GM18498 (cell line): Measurements from ENCODE around the gene ZNG1C.
"Not testable (repeated sequence)": the region's sequence is repeated elsewhere in the genome, so short reads cannot be mapped to it uniquely, and the experiment has no call there.

Experiments
- ATAC-seq: cut with Tn5 transposase; IDR thresholded peaks from one replicate; pipeline ENCODE4 v1.9.1; 2021; ENCODE audit warnings: mild to moderate bottlenecking, moderate library complexity; ENCODE audit not compliant: unreplicated experiment

ZNG1C gene

DNA sequence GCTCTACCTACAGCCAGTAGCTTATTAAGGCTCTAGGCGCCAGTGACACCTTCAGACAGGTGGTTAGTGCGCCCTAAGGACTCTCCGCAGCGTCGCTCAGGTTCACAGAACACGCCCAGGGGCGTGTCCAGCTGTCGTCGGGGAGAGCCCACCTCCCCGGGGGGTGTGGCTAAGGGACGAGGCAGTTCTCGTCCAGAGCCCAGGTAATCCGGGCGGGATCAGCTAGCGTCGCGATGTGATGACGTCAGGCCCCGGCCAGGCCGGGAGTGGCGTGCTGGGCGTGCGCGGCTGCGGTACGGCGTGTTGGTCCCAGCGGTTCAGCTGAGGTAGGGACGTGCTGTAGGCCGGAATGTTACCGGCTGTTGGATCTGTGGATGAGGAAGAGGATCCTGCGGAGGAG is at the start of gene ZNG1C:
Gene ZNG1C, plus strand, starts transcription at position 301 of the 400 bp plus-strand sequence. Its CDS starts 49 bp downstream, at position 350.
- not testable (repeated sequence) for ATAC-seq

DNA sequence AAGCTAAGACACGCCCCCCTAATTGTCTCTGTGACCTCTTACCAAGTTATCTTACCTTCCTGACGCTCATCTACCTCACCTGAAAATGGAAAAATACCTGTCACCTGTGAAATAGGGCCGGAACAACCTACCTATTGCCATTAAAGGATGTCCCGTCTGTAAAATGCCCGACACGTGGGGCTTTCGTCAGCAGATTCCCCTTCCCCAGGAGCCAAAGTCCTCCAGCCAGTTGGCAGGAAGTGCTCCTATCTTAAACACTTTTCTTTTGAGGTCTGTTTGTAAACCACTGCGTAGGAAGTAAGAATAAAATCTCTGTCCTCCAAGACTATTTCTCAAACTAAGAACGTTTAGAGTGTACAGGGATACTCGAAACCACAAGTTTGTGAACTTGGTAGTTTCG is 654 bp downstream of the ZNG1C start:
- not testable (repeated sequence) for ATAC-seq

DNA sequence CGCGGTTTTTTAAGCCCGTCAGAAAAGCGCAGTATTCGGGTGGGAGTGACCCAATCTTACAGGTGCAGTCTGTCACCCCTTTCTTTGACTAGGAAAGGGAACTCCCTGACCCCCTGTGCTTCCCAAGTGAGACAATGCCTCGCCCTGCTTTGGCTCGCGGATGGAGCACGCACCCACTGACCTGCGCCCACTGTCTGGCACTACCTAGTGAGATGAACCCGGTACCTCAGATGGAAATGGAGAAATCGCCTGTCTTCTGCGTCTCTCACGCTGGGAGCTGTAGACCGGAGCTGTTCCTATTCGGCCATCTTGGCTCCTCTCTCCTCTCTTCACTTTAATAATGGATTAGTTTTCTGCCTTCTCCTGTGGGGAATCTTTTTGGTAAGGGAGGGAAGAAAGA is 39.3 kb downstream of the ZNG1C start:
- not testable (repeated sequence) for ATAC-seq

DNA sequence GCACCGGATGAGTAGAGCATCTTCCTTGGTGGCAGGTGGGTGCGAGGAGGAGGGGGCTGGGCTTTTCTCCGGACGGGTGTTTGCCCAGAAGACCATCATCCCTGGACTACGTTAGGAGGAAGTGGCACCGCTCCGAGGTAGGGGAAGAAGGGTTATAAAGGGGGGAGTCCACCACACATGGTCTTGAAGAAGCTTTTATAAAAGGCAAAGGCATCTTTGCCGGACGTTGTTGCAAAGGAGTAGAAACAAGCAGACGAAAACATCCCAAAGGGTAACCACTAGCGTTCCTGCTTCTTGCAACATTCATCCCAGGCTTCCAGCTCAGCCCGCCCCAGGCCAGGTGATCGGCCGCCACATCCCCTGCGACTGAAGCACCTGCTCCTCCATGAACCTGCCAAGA is 60.8 kb downstream of the ZNG1C start, which contains the start of gene FOXD4L3:
Gene FOXD4L3, plus strand, starts transcription at position 301 of the 400 bp plus-strand sequence. Its CDS starts 85 bp downstream, at position 386.
- ATAC-seq, result not testable (repeated sequence)

DNA sequence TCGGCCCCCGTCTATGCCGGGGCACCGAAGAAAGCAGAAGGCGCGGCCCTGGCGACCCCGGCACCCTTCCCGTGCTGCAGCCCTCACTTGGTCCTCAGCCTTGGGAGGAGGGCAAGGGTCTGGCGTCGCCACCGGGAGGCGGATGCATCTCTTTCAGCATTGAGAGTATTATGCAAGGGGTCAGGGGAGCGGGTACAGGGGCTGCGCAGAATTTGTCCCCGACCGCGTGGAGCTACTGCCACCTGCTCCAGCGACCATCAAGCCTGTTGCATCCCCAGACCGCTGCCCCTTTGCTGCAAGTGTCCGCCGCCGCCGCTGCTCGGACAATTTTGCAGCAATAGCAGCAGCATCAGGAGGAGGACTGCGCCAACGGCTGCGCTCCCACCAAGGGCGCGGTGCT is 62.0 kb downstream of the ZNG1C start:
- ATAC-seq, result not testable (repeated sequence)

DNA sequence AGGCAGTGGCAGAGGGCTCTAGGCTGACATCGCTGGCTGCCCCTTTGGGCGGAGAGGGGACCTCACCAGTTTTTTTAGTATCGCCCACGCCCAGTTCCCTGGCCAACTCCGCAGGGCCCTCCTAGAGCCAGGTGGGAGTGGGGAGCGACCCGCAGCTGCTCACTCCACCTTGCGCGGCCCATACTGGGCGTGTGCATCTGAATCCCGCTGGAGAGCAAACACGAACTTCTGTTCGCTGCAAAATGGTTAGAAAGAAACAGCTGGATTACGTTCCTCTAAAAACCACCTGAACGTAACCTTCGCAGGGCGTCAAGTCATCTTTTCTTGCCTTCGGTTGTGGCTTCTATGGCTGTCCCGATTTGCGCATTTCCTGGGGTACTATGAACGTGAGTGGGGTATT is 62.4 kb downstream of the ZNG1C start:
- ATAC-seq, result not testable (repeated sequence)

DNA sequence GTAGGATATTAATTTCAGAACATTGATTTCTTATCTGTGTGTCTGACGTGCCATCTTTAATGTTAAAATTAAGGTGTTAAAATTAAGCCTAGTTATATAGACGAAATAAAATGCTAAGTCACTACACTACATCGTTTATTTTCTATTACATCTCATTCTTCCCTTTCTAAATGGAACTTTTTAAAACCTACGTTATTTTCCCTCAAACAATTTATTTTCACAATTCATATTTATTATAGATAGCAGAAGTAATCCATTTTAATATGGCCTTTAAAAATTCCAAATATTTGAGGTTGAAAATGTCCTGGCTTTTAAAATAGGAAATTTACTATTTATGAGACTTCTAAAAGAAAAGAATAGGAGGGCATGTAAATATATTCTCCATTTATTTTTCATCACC is 63.0 kb downstream of the ZNG1C start:
- not testable (repeated sequence) for ATAC-seq

DNA sequence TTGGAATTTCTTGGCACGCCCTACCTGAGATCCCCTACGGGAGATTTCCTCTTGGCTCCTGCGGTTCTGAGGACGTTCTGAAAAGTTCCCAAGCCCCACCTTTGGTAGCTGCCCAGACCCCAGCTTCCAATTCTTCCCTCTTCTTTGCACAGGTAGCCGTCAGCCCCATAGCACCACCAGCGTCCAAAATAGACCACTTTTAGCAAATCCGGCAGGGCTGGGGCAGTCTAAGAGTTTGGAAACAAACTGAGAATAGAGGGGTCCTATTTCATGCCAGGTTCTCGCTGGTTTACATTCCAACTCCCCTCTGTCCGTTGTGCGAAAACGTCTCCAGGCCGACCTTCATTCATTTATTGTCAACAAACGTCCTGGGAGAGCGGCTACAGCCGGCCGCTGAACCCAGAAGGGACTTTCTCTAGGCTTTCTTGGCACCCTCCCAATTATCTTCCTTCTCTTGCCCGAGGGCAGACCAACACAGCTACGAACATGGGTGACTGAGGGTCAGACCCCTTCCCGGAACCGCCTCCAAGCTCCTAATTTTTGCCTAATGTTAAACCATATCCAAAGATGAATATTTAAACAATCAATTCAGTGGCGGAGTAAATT is 64.0 kb downstream of the ZNG1C start:
- ATAC-seq, result not testable (repeated sequence)

DNA sequence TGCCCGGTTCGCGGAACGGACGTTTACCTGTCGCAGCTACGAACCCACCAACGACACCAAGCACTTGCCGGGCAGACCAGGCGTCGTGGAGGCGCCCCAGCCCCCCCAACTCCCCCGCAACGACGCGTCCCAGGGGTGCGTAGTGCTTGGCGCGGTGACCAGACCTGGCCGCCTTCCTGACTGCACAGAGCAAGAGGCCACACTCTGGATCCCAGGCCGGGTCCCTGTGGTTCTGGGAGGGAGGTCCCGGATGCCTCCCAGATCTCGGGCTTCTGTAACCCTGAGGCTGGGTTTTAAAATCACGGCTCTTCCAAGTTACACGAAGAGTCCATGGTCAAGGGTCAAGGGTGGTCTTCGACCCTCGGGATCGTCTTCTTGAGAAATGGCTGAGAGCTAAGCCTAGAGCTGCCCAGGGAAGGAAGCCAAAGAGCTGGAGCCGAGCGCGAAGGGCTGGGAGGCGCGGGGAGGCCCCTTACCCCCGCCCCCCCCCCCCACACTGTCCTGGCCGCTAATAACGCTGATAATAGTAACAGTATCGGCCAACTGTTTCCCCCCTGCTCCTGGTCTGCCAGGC is 64.7 kb downstream of the ZNG1C start:
- not testable (repeated sequence) for ATAC-seq

DNA sequence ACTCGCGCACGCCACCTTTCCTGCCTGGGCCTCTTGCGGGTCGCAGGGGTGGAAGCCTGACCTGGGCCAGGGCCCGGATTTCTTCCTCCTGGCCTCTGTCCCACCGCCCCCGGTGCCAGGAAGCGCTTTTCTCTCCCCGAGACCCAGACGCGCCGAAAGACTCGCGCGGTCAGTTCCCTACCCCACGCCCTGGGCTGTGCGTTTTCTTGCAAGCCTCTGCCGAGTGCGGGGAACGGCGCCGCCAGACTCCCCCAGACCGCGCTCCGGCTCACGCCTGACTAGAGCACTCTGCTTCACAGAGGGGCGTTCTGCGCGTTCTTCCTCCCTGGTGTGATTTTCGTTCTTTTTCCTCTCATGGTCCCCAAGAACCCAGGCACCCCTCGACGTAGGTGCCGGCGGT is 65.3 kb downstream of the ZNG1C start:
- ATAC-seq, result not testable (repeated sequence)

DNA sequence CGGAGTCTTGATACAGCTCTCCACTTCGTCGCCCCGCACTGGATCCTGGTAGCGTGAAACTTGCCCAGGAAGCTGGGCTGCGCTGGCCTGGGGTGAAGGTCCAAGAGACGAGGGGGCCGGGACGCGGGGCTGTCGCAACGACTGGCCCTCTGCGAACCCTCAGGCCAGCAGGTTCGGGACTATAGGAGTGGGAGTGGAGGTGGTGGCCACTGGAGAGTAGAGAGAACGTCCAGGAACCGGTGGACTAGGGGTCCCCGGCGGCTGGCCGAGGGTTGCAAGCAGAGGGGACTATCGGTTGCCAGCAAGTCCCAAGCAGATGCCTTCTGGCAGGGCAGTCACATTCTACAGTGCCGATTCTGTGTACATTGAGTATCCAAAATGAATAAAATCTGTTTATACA is 65.9 kb downstream of the ZNG1C start:
- ATAC-seq, result not testable (repeated sequence)

DNA sequence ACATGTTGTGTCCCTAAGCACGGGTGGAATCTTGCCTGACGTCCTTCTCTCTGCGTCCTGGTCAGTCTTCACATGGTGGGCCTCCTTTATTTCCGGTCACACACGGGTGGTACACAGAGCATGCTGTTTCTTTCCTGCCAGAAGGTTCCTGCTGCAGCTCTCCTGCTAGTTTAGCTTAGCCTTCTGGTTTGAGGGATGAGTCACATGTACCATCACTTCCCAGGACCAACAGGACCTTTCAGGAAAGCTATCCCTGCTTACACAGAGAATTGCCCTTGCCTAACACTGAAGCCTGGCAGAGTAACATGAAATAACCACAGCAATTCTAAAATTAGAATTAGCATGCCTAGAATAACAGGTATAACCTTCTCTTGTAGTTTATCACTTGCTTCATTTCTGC is 69.4 kb downstream of the ZNG1C start:
- ATAC-seq, result not testable (repeated sequence)

DNA sequence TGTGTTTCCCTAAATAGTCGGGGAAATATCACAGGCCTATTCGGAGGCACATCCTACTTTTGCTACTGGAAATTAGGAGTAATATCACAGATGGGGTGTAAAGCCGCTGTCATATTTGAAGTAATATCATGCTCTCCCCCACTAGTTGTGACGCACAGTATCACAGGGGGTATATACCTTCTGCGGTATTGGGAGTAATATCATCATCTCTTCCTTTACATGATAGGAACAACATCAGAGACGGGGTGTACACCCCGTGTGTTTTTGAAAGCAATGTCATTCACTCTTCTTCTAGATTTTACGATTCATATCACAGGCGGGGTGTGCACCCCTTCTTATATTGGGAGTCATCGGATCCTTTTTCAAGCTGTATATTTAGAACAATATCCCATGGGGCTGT is 76.4 kb downstream of the ZNG1C start:
- not testable (repeated sequence) for ATAC-seq

DNA sequence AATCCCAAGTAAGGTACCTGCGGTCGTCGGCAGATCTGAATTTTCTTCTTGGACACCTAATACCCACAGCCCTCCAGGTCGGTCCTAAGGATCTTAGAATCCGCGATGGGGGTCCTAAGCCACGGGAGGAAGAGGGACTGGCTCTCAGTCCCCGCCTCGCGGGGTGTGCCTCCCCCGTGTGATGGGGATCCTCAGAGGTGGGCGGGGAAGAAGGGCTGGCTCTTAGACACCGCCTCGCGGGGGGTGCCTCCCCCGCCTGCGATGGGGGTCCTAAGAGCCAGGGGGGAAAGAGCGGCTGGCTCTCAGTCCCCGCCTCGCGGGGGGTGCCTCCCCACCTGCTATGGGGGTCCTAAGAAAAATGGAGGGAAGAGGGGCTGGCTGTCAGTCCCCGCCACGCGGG is 82.0 kb downstream of the ZNG1C start:
- ATAC-seq, result not testable (repeated sequence)

DNA sequence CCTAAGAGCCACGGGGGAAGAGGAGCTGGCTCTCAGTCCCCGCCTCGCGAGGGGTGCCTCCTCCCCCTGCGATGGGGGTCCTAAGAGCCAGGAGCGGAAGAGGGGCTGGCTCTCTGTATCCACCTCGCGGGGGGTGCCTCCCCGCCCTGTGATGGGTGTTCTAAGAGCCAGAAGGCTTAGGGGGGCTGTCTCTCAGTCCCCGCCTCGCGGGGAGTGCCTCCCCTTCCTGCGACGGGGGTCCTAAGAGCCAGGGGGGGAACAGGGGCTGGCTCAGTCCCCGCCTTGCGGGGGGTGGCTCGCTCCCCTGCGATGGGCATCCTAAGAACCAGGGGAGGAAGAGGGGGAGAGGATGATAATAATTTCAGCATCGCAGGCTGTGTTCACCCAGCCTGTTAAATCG is 82.7 kb downstream of the ZNG1C start:
- ATAC-seq, result not testable (repeated sequence)

DNA sequence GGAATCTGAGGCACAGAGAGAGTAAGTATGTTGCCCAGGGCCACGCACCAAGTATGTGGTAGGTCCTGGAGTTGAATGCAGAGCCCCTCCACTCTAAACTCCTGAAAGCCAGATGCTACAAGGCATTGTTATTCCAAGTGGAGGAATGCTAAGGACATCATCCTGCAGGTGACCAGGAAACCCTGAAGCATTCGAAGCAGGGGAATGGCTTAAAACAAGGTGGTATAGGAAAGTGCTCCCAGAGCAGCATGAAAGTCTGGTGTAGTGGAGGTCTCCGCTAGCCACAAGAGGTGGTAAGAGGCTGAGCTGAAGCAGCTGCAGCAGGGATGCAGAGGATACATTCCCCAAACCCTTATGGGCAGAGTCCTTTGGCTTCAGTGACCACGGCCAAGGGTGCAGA is 87.3 kb downstream of the ZNG1C start:
- ATAC-seq, result not testable (repeated sequence)

DNA sequence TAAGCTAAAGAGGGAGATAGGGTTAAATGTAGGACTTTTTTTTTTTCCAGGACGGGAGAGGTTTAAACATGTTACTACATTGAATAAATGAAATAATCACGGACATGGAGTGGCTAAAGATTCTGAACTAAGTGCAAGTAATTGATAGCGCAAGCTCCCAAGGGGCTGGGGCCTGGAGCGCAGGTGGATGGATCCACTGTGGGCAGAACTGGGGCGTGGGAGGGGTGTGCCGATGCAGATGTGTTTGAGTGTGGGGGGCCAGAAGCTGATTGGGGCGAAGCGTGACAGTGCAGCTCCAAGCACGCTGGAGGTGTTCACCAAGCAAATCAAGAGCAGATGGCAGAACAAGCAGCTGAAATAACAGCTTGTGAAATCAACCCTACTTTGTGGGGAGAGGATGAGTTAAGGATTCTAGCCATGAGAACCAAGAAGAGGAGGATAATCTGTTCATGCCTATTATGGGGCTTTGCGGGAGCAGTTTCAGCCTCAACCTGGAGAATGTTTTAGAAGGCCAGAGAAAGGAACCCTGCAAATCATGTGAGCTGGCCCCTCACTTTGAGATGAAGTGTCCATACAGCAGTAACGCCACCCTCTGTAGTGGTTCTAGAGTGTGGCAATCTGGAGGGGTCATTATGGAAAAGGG is 88.9 kb downstream of the ZNG1C start:
- ATAC-seq, result not testable (repeated sequence)

DNA sequence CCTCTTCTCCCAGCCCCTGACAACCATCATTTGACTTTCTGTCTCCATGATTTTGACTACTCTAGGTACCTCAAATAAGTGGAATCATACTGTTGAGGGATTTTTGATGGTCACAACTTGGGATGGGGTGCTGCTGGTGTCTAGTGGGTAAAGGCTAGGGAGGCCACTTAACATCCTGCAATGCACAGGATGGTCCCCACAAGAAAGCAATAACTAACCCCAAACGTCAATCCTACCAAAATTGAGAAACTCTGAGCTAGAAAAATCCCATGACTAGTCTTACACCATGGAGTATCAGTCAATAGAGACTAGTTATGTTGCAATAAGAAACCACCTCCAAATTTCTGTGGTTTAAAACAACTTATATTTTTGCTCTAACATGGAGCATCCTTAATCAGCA is 90.3 kb downstream of the ZNG1C start:
- not testable (repeated sequence) for ATAC-seq

DNA sequence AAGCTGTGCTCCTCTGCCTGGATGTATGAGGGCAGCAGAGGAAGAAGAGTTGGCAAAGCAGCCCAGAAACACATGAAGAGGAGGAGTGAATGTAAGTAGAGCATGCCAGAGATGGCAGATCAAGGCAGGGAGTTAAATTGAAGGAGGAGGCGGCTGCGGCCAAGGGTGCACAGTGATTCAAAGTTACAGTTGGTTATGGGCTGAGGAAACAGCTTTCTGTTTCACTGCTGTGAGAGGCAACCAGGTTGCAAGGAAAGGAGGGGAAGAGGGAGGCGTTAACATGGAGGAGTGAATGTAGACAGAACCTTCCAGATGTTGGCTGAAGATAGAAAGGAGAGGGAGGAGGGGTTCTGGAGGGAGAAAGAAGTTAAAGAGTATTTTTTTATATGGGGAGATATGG is 94.2 kb downstream of the ZNG1C start:
- ATAC-seq, result not testable (repeated sequence)

DNA sequence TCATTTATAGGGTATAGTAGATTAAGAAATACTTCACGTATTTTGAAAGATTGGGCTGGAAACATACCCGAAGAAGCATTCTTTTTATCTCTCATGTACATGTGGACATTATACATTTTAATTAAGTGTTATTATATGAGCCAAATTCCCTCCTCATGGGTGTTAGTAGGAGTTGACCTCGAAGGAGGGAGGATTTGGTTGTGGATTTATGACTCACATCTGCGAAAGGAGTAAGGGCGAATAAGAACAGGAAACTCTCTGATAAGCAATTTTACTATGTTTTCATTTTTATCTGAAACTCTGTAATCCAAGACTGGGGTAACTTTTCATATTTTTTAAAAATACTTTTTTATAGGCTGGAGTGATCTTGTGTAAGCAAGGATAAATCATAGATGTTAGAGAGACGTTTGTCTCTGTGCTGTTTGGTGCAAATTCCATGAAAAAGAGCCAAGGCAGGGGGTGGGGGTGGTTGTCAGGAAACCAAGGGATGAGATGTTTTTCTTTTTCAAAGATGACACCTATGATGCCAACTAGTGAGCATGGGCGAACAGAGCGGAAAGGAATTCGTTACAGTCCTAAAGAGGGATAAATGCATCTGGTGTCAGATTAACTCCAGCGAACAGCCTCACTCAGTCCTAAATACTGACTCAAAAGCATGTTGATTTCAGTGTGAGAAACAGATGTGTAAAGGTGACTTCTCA is 95.0 kb downstream of the ZNG1C start:
- not testable (repeated sequence) for ATAC-seq

DNA sequence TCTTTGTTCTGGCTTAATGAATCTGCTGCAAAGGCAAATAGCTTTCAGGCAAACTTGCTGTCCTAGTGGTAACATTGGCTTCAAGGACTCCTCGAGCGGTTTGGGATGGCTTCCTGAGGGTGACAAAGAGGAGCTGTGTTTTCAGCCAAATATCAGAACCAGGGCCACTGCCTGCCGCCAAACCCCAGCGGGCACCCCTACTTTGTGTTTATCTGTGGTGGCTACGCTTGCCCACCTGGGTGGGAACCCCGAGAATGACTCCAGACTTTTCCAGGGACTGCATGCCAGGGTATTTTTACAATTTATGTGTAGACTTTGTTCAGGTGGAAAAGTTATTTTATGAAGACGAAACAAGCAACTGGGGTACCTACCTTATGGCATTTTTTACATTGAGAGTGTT is 96.2 kb downstream of the ZNG1C start:
- not testable (repeated sequence) for ATAC-seq
